ENCODE measurements around the gene DPP10. TPM values are rescaled to one million over a fixed set of nuclear protein-coding genes. Genes with fewer than 3 reads are reported as not detected.

DPP10 gene
- total RNA-seq, 2 experiments from 2014 or later: not detected

DNA sequence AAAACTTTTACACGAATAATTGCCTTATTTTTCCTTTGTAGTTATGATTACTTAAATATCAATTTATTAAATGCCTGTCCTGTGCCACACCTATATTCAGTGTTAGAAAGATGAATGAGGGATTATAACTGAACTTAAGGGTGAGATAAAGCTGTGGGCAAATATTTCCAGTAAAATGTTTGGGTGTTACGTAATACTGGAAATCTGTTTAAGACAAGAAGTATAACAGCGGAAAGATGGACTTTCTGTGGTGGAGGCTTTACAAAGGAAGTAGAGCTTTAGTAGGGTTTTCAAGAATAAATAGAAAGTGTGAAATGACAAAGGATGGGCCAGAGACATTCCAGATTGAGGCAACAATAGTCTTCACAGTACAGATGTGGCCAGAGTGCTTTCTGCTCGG, 927.0 kb downstream of the DPP10 start:
- ATAC-seq: no peak
- Mint-ChIP-seq H3K27me3 (no peaks in the 10 kb centered on the region), H3K4me3 (no peak overlapping the region)

DNA sequence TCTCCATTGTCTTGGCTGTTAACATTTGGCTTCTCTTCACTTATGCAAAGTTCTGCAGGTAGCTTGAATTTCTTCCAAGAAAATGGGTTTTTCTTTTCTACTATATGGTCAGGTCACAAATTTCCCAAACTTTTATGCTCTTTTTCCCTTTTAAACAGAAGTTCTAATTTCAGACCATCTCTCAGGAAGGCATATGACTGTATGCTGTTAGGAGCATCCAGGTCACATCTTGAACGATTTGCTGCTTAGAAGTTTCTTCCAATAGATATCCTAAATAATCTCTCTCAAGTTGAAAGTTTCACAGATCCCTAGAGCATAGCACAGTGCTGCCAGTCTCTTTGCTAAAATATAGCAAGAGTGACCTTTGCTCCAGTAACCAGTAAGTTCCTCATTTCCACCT, 932.5 kb downstream of the DPP10 start:
- intact Hi-C loops (cut with DNase I, micrococcal nuclease): no loop called here
- no peak overlapping the region for H3K4me3 Mint-ChIP-seq
- ChIA-PET CTCF (no interaction called here), POLR2A (no interaction called here)
- no peak for ATAC-seq
- H3K4me1 Mint-ChIP-seq: no peaks in the 10 kb centered on the region
- H3K27me3 Mint-ChIP-seq: no peaks in the 10 kb centered on the region
- peaks cover 2% of the 10 kb centered on the region for H3K36me3 Mint-ChIP-seq (ENCODE audit: low read depth)
- no peak for DNase-seq
- peaks cover 29% of the 10 kb centered on the region for H3K9me3 Mint-ChIP-seq (ENCODE audit: low read depth)
- H3K27ac Mint-ChIP-seq: no peak overlapping the region

More for the DNA sequence above, 927.0 kb downstream of the DPP10 start:
- Mint-ChIP-seq H3K4me1 (no peaks in the 10 kb centered on the region), H3K9me3 (ENCODE audit: low read depth) (peaks cover 19% of the 10 kb centered on the region), H3K36me3 (ENCODE audit: low read depth) (peaks cover 2% of the 10 kb centered on the region), H3K27ac (no peak overlapping the region)
- DNase-seq: no peak
- POLR2A ChIA-PET: no interaction called here
- intact Hi-C loops (cut with DNase I, micrococcal nuclease): no loop called here
- CTCF ChIA-PET: no interaction called here

DNA sequence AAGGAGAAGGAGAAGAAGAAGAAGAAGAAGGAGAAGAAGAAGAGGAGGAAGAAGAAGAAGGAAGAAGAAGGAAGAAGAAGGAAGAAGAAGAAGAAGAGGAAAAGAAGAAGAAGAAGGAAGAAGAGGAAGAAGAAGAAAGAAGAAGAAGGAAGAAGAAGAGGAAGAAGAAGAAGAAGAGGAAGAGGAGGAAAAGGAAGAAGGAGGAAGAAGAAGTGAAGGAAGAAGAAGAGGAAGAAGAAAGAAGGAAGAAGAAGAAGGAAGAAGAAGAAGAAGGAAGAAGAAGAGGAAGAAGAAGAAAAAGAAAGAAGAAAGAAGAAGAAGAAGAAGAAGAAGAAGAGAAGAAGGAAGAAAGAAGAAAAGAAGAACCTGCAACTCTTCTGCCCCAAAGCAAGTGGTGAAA, 942.0 kb downstream of the DPP10 start:
- H3K4me1 Mint-ChIP-seq: no peaks in the 10 kb centered on the region
- no peaks in the 10 kb centered on the region for H3K27me3 Mint-ChIP-seq
- ATAC-seq (no peak), DNase-seq (no peak)
- H3K9me3 Mint-ChIP-seq (ENCODE audit: low read depth): peaks cover 15% of the 10 kb centered on the region
- no peaks in the 10 kb centered on the region for H3K36me3 Mint-ChIP-seq (ENCODE audit: low read depth)
- CTCF ChIA-PET: no interaction called here
- intact Hi-C loops (cut with DNase I, micrococcal nuclease): no loop called here
- no peak overlapping the region for H3K4me3 Mint-ChIP-seq
- no peak overlapping the region for H3K27ac Mint-ChIP-seq
- POLR2A ChIA-PET: no interaction called here

DNA sequence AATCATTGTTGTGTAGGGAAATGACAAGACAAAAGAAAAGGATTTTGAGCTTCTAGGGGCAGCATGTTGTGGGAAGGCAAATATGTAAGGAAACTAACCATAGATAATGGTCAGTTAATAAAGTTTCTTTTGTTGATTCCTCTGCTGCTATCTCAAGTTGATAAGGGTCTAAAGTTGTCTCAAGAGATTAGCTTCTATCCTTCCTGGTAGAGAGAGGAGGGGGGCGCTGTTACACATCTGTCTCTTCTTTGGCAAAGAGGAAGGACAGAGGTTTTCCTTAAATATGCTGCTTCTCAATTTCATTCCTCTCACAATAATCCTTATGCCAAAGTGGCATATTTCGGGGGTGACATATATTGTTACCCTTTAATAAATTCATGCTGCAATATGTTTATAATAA, 944.0 kb downstream of the DPP10 start:
- peaks cover 11% of the 10 kb centered on the region for H3K9me3 Mint-ChIP-seq (ENCODE audit: low read depth)
- intact Hi-C loops (cut with DNase I, micrococcal nuclease): no loop called here
- ChIA-PET CTCF (interaction anchor here (0.7 kb wide), 1 partner anchor 125 kb away, joined by 3 read pairs; no protein-coding TSS in a partner anchor), POLR2A (no interaction called here)
- H3K36me3 Mint-ChIP-seq (ENCODE audit: low read depth): no peaks in the 10 kb centered on the region
- ATAC-seq: no peak
- no peaks in the 10 kb centered on the region for H3K4me1 Mint-ChIP-seq
- no peak overlapping the region for H3K27ac Mint-ChIP-seq
- no peak overlapping the region for H3K4me3 Mint-ChIP-seq
- no peaks in the 10 kb centered on the region for H3K27me3 Mint-ChIP-seq
- DNase-seq: no peak

DNA sequence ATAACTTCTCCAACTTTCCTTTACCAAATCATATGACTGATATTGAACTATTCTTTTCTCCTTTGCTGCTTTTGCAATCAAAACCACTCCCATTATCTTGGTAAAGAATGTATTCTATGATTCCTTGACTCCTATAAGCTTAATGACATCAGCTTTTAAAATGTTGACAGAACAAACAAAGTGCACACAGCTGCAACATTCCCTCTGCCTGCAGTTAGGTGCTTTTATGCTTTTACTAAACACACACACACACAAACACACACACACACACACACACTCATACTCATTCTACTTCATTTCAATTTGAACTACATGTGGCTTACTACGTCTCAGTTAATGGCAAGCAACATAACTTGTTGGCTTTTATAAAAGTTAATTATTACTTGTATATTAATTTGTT, 946.6 kb downstream of the DPP10 start:
- Mint-ChIP-seq H3K36me3 (ENCODE audit: low read depth) (no peaks in the 10 kb centered on the region), H3K27ac (no peak overlapping the region), H3K4me3 (no peak overlapping the region), H3K9me3 (ENCODE audit: low read depth) (peaks cover 9% of the 10 kb centered on the region), H3K4me1 (no peaks in the 10 kb centered on the region), H3K27me3 (no peaks in the 10 kb centered on the region)
- POLR2A ChIA-PET: no interaction called here
- ATAC-seq (no peak), DNase-seq (no peak)
- CTCF ChIA-PET: no interaction called here
- intact Hi-C loops (cut with DNase I, micrococcal nuclease): no loop called here

DNA sequence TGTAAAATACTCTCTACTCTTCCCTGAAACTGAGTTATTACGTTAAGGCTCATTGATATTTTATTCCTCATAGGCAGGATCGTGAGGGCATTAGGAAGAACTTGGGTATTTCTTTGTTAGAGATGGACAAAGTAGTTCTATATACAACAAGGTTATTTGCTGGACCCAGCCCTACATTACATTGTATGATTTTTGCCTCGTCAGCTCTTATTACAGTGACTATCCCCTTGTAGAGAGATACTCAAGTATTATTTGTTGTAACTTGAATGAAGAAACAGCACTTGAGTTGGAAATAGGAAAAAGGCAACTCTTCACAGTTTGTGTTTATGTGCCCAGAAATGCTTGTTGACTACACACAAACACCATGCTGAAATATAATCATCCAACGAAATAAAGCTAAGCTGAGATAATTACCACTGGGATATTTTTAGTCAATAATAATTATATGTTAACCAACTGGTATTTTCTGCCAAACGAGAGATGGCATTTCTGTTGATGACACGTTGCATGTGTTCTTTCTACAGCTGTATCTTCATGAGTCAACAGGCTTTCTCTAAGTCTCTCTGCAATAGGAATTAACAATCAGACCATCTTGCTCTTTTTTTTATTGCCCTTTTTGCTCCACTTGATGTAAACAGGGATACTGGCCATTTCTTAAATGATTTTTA, 947.6 kb downstream of the DPP10 start:
- Mint-ChIP-seq H3K4me1 (no peaks in the 10 kb centered on the region), H3K9me3 (ENCODE audit: low read depth) (peaks cover 5% of the 10 kb centered on the region), H3K36me3 (ENCODE audit: low read depth) (no peaks in the 10 kb centered on the region), H3K27me3 (no peaks in the 10 kb centered on the region), H3K27ac (no peak overlapping the region), H3K4me3 (no peak overlapping the region)
- DNase-seq (no peak), ATAC-seq (no peak)
- ChIA-PET POLR2A (no interaction called here), CTCF (no interaction called here)
- intact Hi-C loops (cut with DNase I, micrococcal nuclease): no loop called here

DNA sequence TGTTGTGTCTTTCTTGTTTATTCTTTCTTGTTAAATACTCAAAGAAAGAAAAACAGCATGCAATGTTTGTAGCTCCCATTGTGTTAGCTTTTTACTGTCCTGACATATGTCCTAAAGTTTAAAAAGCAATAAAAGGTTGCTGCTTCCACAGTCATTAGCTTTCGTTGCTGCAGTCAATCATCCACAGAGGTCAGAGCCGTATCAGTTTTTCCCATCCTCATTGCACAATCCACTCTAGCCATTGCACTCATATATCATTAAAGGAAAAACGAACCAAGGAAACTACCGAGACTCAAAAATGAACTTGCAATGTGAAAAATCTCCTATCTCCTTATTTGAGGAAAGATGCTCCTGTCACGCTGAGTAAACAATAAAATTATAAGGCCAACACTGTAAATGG, 954.1 kb downstream of the DPP10 start:
- H3K27ac Mint-ChIP-seq: no peak overlapping the region
- ATAC-seq (no peak), DNase-seq (no peak)
- no peak overlapping the region for H3K4me3 Mint-ChIP-seq
- intact Hi-C loops (cut with DNase I, micrococcal nuclease): no loop called here
- POLR2A ChIA-PET: no interaction called here
- H3K27me3 Mint-ChIP-seq: no peaks in the 10 kb centered on the region
- H3K4me1 Mint-ChIP-seq: no peaks in the 10 kb centered on the region
- no peaks in the 10 kb centered on the region for H3K36me3 Mint-ChIP-seq (ENCODE audit: low read depth)
- CTCF ChIA-PET: no interaction called here
- H3K9me3 Mint-ChIP-seq (ENCODE audit: low read depth): peaks cover 6% of the 10 kb centered on the region

DNA sequence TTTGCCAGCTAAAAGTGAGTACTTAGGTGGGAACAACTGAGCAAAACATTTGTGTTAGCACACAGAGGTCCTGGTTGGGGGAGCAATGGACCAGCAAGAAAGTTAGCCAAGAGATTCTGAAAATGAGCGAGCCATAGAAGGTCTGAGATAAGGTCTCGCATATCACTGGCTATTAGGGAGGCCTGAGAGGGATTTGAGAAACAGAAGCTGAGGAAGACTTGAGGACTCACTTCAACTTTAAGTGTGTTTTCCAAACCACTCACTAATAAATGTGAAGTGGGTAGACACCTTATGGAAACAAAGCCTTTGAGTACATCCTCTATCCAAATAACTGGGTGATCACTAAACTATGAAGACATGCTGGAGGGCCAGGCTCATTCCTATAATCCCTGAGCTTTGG, 958.5 kb downstream of the DPP10 start:
- Mint-ChIP-seq H3K4me1 (no peaks in the 10 kb centered on the region), H3K27ac (no peak overlapping the region), H3K27me3 (no peaks in the 10 kb centered on the region), H3K4me3 (no peak overlapping the region), H3K9me3 (ENCODE audit: low read depth) (peaks cover 2% of the 10 kb centered on the region), H3K36me3 (ENCODE audit: low read depth) (no peaks in the 10 kb centered on the region)
- CTCF ChIA-PET: no interaction called here
- POLR2A ChIA-PET: no interaction called here
- DNase-seq (no peak), ATAC-seq (no peak)
- intact Hi-C loops (cut with DNase I, micrococcal nuclease): no loop called here

DNA sequence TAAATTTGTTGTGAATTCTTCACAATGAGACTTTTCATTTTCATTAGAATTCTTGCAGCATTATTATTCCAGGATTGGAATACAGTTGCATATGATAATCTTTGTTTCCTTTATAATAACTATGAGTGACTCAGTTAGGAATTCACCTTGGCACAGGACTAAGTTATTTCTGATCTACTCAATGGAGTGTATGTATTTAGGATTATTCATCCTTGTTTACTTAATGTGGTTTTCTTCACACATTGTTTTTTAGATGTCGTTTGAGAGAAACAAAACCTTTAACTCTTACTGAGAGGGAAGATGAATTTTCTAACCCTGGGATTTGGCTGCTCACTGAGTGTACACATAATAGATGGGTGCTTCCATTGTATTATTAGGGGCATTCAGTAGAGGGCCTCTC, 970.1 kb downstream of the DPP10 start:
- DNase-seq (no peak), ATAC-seq (no peak)
- intact Hi-C loops (cut with DNase I, micrococcal nuclease): no loop called here
- H3K4me3 Mint-ChIP-seq: no peak overlapping the region
- no peaks in the 10 kb centered on the region for H3K36me3 Mint-ChIP-seq (ENCODE audit: low read depth)
- H3K27me3 Mint-ChIP-seq: no peaks in the 10 kb centered on the region
- POLR2A ChIA-PET: no interaction called here
- no peak overlapping the region for H3K27ac Mint-ChIP-seq
- peaks cover 16% of the 10 kb centered on the region for H3K9me3 Mint-ChIP-seq (ENCODE audit: low read depth)
- H3K4me1 Mint-ChIP-seq: no peaks in the 10 kb centered on the region
- CTCF ChIA-PET: no interaction called here

DNA sequence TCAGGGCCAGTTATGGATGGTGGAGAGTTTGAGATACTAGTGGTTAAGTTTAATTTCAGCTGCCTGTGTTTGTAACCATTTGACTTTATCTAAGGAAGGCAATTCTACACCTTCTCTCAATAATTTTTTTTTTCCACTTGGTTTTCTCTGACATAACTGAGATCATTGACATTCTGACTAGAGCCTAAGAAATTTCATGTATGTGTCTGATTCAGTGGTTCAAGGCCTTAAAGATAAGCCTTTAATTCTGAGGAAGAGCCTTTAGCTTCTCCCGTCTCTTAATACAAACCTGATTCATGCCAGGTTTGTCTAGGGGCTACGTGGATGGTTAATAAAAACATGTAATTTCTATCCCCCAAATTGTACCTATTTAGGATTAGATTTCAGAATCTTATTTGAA, 971.4 kb downstream of the DPP10 start:
- H3K27me3 Mint-ChIP-seq: no peaks in the 10 kb centered on the region
- ATAC-seq: no peak
- no peaks in the 10 kb centered on the region for H3K4me1 Mint-ChIP-seq
- ChIA-PET POLR2A (no interaction called here), CTCF (no interaction called here)
- H3K4me3 Mint-ChIP-seq: no peak overlapping the region
- peaks cover 21% of the 10 kb centered on the region for H3K9me3 Mint-ChIP-seq (ENCODE audit: low read depth)
- intact Hi-C loops (cut with DNase I, micrococcal nuclease): no loop called here
- no peak overlapping the region for H3K27ac Mint-ChIP-seq
- DNase-seq: no peak
- no peaks in the 10 kb centered on the region for H3K36me3 Mint-ChIP-seq (ENCODE audit: low read depth)

DNA sequence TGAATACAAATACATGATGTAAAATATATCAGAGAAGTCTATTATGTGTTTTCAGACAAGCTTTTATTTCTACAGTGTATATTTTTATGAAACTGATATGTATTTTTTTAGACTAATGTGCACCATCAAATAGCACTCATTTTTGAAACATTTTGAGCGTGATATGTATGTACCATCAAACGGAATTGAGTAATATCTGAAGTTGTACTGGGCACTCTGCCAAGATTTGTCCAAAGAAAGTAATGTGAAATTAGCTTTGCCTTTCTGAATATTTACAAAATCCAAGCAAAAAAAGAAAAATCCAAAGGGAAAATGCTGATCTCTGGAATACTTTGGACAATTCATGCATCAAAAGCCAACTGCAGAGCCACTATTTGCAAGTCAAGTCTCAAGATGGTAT, 972.0 kb downstream of the DPP10 start:
- Mint-ChIP-seq H3K4me1 (no peaks in the 10 kb centered on the region), H3K4me3 (no peak overlapping the region), H3K36me3 (ENCODE audit: low read depth) (no peaks in the 10 kb centered on the region), H3K27ac (no peak overlapping the region), H3K27me3 (no peaks in the 10 kb centered on the region), H3K9me3 (ENCODE audit: low read depth) (peaks cover 21% of the 10 kb centered on the region)
- CTCF ChIA-PET: no interaction called here
- ATAC-seq: no peak
- intact Hi-C loops (cut with DNase I, micrococcal nuclease): no loop called here
- POLR2A ChIA-PET: no interaction called here
- no peak for DNase-seq

DNA sequence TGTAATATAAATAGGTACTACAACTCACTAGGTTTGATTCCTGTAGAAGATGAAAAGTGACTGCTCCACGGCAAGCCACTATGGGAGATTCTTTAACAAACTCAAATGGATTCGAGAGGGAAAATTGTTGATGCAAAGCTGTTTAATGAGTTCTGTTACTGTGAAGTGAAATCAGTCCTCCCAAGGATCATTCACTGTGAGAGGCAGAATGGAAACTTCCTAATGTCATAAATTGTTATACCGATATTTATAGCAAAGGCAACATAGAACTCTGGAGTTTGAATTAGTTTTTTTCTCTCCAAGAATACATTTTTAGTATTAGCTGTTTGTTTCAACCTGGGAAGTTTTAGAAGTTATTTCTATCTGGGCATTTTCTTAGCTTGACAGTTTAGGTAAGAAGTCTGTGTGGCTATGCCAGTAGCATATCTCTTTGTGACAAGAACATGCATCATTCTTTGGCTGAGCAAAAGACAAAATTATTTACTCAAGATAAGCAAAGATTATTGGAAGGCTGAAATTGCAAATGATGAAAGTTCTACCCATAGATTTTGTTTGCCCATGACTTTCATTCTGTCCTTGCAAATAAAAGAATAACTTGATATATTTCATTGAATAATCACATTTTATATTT, 979.7 kb downstream of the DPP10 start:
- Mint-ChIP-seq H3K27ac (no peak overlapping the region), H3K4me3 (no peak overlapping the region), H3K4me1 (no peaks in the 10 kb centered on the region), H3K9me3 (ENCODE audit: low read depth) (peaks cover 14% of the 10 kb centered on the region), H3K36me3 (ENCODE audit: low read depth) (no peaks in the 10 kb centered on the region), H3K27me3 (no peaks in the 10 kb centered on the region)
- ATAC-seq: no peak
- ChIA-PET CTCF (no interaction called here), POLR2A (no interaction called here)
- DNase-seq: no peak
- intact Hi-C loops (cut with DNase I, micrococcal nuclease): no loop called here

DNA sequence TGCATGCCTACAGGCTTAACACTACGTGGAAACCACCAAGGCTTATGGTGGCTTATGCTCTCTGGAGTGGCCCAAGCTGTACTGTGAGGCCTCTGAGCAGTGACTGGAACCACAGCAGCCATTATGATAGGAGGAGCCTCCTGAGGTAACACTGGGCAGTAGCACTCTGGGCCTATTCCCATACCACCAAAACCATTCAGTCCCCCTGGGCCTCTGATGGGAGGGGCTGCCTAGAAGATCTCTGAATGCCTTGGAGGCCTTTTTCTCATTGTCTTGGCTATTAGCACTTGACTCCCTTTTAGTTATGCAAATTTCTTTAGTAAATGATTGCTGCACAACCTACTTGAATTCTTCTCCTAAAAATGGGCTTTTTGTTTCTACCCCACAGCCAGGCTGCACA, 985.0 kb downstream of the DPP10 start:
- ChIA-PET POLR2A (no interaction called here), CTCF (no interaction called here)
- Mint-ChIP-seq H3K36me3 (ENCODE audit: low read depth) (no peaks in the 10 kb centered on the region), H3K27ac (no peak overlapping the region), H3K9me3 (ENCODE audit: low read depth) (peaks cover 18% of the 10 kb centered on the region), H3K27me3 (no peaks in the 10 kb centered on the region), H3K4me1 (no peaks in the 10 kb centered on the region), H3K4me3 (no peak overlapping the region)
- intact Hi-C loops (cut with DNase I, micrococcal nuclease): no loop called here
- ATAC-seq (no peak), DNase-seq (no peak)
